Medulla oblongata (tissue), 1 donor: ENCODE measurements around the gene ZDHHC12.
A peak's percentile ranks its signal among the peaks of the same experiment; 100 is the strongest.

ENCODE experiments used
- DNase-seq: peaks from one replicate; pipeline ENCODE4 v3.0.0-alpha.2; 2015; ENCODE audit errors: extremely low spot score

The ZDHHC12 gene

GRCh38 chr9:128729766-128730517 is 6.0 kb upstream of the ZDHHC12 start:
- DNase-seq = no peak

GRCh38 chr9:128729302-128729701 is 5.4 kb upstream of the ZDHHC12 start:
- no peak for DNase-seq

- DNase-seq = no peak
Measured at GRCh38 chr9:128728298-128728697, 4.4 kb upstream of the ZDHHC12 start.

- DNase-seq = no peak
Measured at GRCh38 chr9:128727640-128728248, 3.8 kb upstream of the ZDHHC12 start.

GRCh38 chr9:128724744-128725211 is 851 bp upstream of the ZDHHC12 start:
- DNase-seq = peak; percentile 23

- no peak for DNase-seq
Measured at GRCh38 chr9:128723352-128723865, 518 bp downstream of the ZDHHC12 start.

- no peak for DNase-seq
Measured at GRCh38 chr9:128722380-128723351, 1.3 kb downstream of the ZDHHC12 start.

- no peak for DNase-seq
Measured at GRCh38 chr9:128721487-128722010, 2.4 kb downstream of the ZDHHC12 start.

- DNase-seq = no peak
Measured at GRCh38 chr9:128720841-128721486, 3.0 kb downstream of the ZDHHC12 start.

GRCh38 chr9:128719919-128720605 is 3.9 kb downstream of the ZDHHC12 start:
- no peak for DNase-seq

- no peak for DNase-seq
Measured at GRCh38 chr9:128718475-128718874, 5.5 kb downstream of the ZDHHC12 start.

- no peak for DNase-seq
Measured at GRCh38 chr9:128718047-128718446, 5.9 kb downstream of the ZDHHC12 start.

GRCh38 chr9:128716581-128717254 is 7.2 kb downstream of the ZDHHC12 start:
- DNase-seq = no peak

GRCh38 chr9:128715436-128715750 is 8.5 kb downstream of the ZDHHC12 start:
- no peak for DNase-seq

GRCh38 chr9:128714586-128715435 is 9.1 kb downstream of the ZDHHC12 start:
- no peak for DNase-seq

GRCh38 chr9:128713941-128714573 is 9.9 kb downstream of the ZDHHC12 start:
- DNase-seq = no peak

- DNase-seq = no peak
Measured at GRCh38 chr9:128713411-128713780, 10.5 kb downstream of the ZDHHC12 start.

GRCh38 chr9:128712451-128713410 is 11.2 kb downstream of the ZDHHC12 start:
- DNase-seq = no peak
